Ishikawa (cell line): ENCODE results near the gene SLC22A16.

Experiments used
- CEBPB ChIP-seq: IDR thresholded peaks from 2 replicates; pipeline ENCODE4 v1.6.1; 2012
- CREB1 ChIP-seq: IDR thresholded peaks from 2 replicates; pipeline ENCODE4 v1.6.1; 2012; ENCODE audit warnings: low read depth
- EGR1 ChIP-seq: IDR thresholded peaks from 2 replicates; pipeline ENCODE4 v1.6.1; 2012
- EP300 ChIP-seq: IDR thresholded peaks from 2 replicates; pipeline ENCODE4 v1.6.1; 2012; ENCODE audit warnings: borderline replicate concordance
- FOXM1 ChIP-seq: IDR thresholded peaks from 2 replicates; pipeline ENCODE4 v1.6.1; 2012; ENCODE audit warnings: low read depth, borderline replicate concordance
- RAD21 ChIP-seq: IDR thresholded peaks from 2 replicates; pipeline ENCODE4 v1.6.1; 2012; ENCODE audit warnings: low read depth
- TAF1 ChIP-seq: IDR thresholded peaks from 2 replicates; pipeline ENCODE4 v1.6.1; 2012; ENCODE audit warnings: low read depth, mild to moderate bottlenecking
- TCF12 ChIP-seq: IDR thresholded peaks from 2 replicates; pipeline ENCODE4 v1.6.1; 2012; ENCODE audit warnings: low read depth
- ZBTB7A ChIP-seq: IDR thresholded peaks from 2 replicates; pipeline ENCODE4 v1.6.1; 2012; ENCODE audit warnings: low read depth
- TF ChIP-seq, protein P1 (sequence below): IDR thresholded peaks from 2 replicates; pipeline ENCODE4 v1.6.1; 2012
- TF ChIP-seq, protein P2 (sequence below): IDR thresholded peaks from 2 replicates; pipeline ENCODE4 v1.6.1; 2012; ENCODE audit warnings: low read depth, mild to moderate bottlenecking

DNA sequence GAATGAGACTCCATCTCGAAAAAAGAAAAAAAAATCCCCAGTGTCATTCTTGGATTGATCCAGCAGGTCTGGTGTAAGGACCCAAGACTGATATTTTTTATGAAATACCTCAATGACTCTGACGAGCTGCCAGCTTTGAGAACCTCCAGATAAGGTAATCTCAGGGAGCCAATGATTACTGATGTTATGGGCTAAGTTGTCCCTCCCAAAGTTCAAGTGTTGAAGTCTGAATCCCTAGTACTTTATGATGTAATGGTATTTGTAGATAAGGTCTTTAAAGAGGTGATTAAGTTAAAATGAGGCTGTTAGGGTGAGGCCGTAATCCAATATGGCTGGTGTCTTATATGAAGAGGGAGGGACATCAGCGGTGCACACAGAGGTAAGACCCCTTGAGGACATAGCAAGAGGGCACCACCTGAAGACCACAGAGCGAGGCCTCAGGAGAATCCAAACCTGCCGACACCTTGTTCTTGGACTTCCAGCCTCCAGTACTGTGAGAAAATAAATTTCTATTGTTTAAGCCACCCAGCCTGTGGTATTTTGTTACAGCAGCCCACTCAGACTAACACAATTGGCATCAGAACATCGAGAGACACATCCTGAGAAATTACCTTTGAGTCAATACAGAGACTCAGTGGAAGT lies 41.3 kb downstream of the SLC22A16 start:
- TF ChIP-seq, protein P1, sequence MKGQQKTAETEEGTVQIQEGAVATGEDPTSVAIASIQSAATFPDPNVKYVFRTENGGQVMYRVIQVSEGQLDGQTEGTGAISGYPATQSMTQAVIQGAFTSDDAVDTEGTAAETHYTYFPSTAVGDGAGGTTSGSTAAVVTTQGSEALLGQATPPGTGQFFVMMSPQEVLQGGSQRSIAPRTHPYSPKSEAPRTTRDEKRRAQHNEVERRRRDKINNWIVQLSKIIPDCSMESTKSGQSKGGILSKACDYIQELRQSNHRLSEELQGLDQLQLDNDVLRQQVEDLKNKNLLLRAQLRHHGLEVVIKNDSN: no peak
- TF ChIP-seq FOXM1 (no peak), TAF1 (no peak), RAD21 (no peak), CREB1 (no peak), ZBTB7A (no peak), EGR1 (no peak), CEBPB (no peak), EP300 (no peak), TCF12 (no peak)
- TF ChIP-seq, protein P2, sequence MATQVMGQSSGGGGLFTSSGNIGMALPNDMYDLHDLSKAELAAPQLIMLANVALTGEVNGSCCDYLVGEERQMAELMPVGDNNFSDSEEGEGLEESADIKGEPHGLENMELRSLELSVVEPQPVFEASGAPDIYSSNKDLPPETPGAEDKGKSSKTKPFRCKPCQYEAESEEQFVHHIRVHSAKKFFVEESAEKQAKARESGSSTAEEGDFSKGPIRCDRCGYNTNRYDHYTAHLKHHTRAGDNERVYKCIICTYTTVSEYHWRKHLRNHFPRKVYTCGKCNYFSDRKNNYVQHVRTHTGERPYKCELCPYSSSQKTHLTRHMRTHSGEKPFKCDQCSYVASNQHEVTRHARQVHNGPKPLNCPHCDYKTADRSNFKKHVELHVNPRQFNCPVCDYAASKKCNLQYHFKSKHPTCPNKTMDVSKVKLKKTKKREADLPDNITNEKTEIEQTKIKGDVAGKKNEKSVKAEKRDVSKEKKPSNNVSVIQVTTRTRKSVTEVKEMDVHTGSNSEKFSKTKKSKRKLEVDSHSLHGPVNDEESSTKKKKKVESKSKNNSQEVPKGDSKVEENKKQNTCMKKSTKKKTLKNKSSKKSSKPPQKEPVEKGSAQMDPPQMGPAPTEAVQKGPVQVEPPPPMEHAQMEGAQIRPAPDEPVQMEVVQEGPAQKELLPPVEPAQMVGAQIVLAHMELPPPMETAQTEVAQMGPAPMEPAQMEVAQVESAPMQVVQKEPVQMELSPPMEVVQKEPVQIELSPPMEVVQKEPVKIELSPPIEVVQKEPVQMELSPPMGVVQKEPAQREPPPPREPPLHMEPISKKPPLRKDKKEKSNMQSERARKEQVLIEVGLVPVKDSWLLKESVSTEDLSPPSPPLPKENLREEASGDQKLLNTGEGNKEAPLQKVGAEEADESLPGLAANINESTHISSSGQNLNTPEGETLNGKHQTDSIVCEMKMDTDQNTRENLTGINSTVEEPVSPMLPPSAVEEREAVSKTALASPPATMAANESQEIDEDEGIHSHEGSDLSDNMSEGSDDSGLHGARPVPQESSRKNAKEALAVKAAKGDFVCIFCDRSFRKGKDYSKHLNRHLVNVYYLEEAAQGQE: no peak
